A549 treated with CpdA at 1 μM for 4 hours (cell line): ENCODE data around the gene CBLN4. TPM values are rescaled to one million over a fixed set of nuclear protein-coding genes. Genes with fewer than 3 reads are reported as not detected.

Experiments
- total RNA-seq: library from RNA; stranded (reverse); fragments of 200-300 nt; extraction: Qiagen RNA extraction; gene quantifications from 5 replicates; pipeline ENCODE4 v1.2.3, GENCODE V29; 2022; ENCODE audit warnings: low read depth

The CBLN4 gene
- total RNA-seq, result not detected in 5 replicates

GRCh38 chr20:56005389-56005715 is at the start of gene CBLN4:
Gene CBLN4, minus strand, starts transcription at chr20:56005519. Its CDS starts 1,348 bp downstream, at chr20:56004171.

Other genes starting within 250 kb of the CBLN4 start
- gene MC3R, start 243.2 kb upstream of the CBLN4 start, total RNA-seq, result not detected in 5 replicates